ENCODE results near the gene GDF9. TPM values are rescaled to one million over a fixed set of nuclear protein-coding genes. Genes with fewer than 3 reads are reported as not detected.

GDF9 gene
- total RNA-seq, 1 experiment from 2014 or later: 0.54 TPM

- ATAC-seq (no peak), DNase-seq (ENCODE audit: low read depth, low spot score) (no peak)
- Histone ChIP-seq H3K9me3 (ENCODE audit: control insufficient read depth, insufficient read depth, low read depth, low read length) (no peaks in the 10 kb centered on the region), H3K27me3 (ENCODE audit: control insufficient read depth, insufficient read depth, low read length) (no peaks in the 10 kb centered on the region), H3K4me3 (ENCODE audit: low read depth in 2 of 2, low read length in 2 of 2) (no peak overlapping the region), H3K4me1 (ENCODE audit: control insufficient read depth, insufficient read depth, low read length) (no peaks in the 10 kb centered on the region), H3K36me3 (ENCODE audit: control insufficient read depth, insufficient read depth, low read length) (no peaks in the 10 kb centered on the region), H3K27ac (ENCODE audit: low read length) (no peak overlapping the region)
- TF ChIP-seq SIN3A (IDR thresholded peaks at IDR 0.05; ENCODE audit: borderline replicate concordance, insufficient read depth, low read depth, low read length) (no peak), REST (IDR thresholded peaks at IDR 0.05; ENCODE audit: insufficient read depth in 1 of 2, low read depth in 2 of 2, low read length in 1 of 2) (no peak), TCF7L2 (IDR thresholded peaks at IDR 0.05; ENCODE audit: low read depth, low read length) (no peak), CTCF (IDR thresholded peaks at IDR 0.05) (no peak), POLR2AphosphoS5 (IDR thresholded peaks at IDR 0.05; ENCODE audit: low read depth, low read length) (no peak)
- BruUV-seq (replicated peaks): no TSS peak
- CTCF ChIA-PET: no interaction called here
- intact Hi-C loops (cut with micrococcal nuclease; ENCODE audit: unreplicated experiment) (no loop called here), in situ Hi-C loops (cut with HindIII; ENCODE audit: low pct_unique_long_range_greater_than_20kb, low sequenced_read_pairs) (no loop called here)
- POLR2A ChIA-PET: no interaction called here
These were observed 18.0 kb downstream of the GDF9 start for GRCh38 chr5:132848270-132848669.

- CTCF ChIA-PET: interaction anchor here (0.6 kb wide), 1 partner anchor 18 kb away, joined by 9 read pairs; no protein-coding TSS in a partner anchor
These were observed 25.0 kb downstream of the GDF9 start for GRCh38 chr5:132841305-132841704.

More at GRCh38 chr5:132841305-132841704, 25.0 kb downstream of the GDF9 start:
- Histone ChIP-seq H3K9me3 (ENCODE audit: control insufficient read depth, insufficient read depth, low read depth, low read length) (no peaks in the 10 kb centered on the region), H3K27ac (ENCODE audit: low read length) (no peak overlapping the region), H3K4me3 (ENCODE audit: low read depth in 2 of 2, low read length in 2 of 2) (no peak overlapping the region), H3K36me3 (ENCODE audit: control insufficient read depth, insufficient read depth, low read length) (no peaks in the 10 kb centered on the region), H3K27me3 (ENCODE audit: control insufficient read depth, insufficient read depth, low read length) (no peaks in the 10 kb centered on the region), H3K4me1 (ENCODE audit: control insufficient read depth, insufficient read depth, low read length) (no peaks in the 10 kb centered on the region)
- TF ChIP-seq CTCF (IDR thresholded peaks at IDR 0.05) (no peak), POLR2AphosphoS5 (IDR thresholded peaks at IDR 0.05; ENCODE audit: low read depth, low read length) (no peak), REST (IDR thresholded peaks at IDR 0.05; ENCODE audit: insufficient read depth in 1 of 2, low read depth in 2 of 2, low read length in 1 of 2) (no peak), SIN3A (IDR thresholded peaks at IDR 0.05; ENCODE audit: borderline replicate concordance, insufficient read depth, low read depth, low read length) (no peak), TCF7L2 (IDR thresholded peaks at IDR 0.05; ENCODE audit: low read depth, low read length) (no peak)
- BruUV-seq (replicated peaks): no TSS peak
- ATAC-seq (no peak), DNase-seq (ENCODE audit: low read depth, low spot score) (no peak)
- POLR2A ChIA-PET: interaction anchor here (0.6 to 0.7 kb wide), 2 partner anchors 315 to 1411 kb away, joined by 5 read pairs; no protein-coding TSS in a partner anchor
- in situ Hi-C loops (cut with HindIII; ENCODE audit: low pct_unique_long_range_greater_than_20kb, low sequenced_read_pairs): no loop called here
- intact Hi-C loops (cut with micrococcal nuclease; ENCODE audit: unreplicated experiment): no loop called here
